Endothelial cell of umbilical vein (primary cell): Measurements from ENCODE around the gene KCNJ18. TPM values are rescaled to one million over a fixed set of nuclear protein-coding genes. Genes with fewer than 3 reads are reported as not detected.

Experiments used
- BruUV-seq: library from RNA; stranded (reverse); fragments of 400-500 nt; replicated peaks from 2 replicates; lab custom pipeline; 2021; lab: Mats Ljungman, UMichigan
- CTCF ChIA-PET: fragments of 300-600, 350-600 bp; sonication (Branson Sonifier 250); formaldehyde crosslinking; loops from one replicate; lab custom pipeline; 2021; ENCODE audit warnings: antibody characterized with exemption, inconsistent platforms; lab: Charles Lee
- POLR2A ChIA-PET: fragments of 300-600, 350-600 bp; sonication (Branson Sonifier 250); formaldehyde crosslinking; loops from one replicate; lab custom pipeline; 2021; ENCODE audit warnings: antibody characterized with exemption, inconsistent platforms; lab: Charles Lee
- DNase-seq: peaks from one replicate; pipeline ENCODE4 v3.0.0-alpha.2; 2011; ENCODE audit warnings: low read depth, low spot score
- FAIRE-seq: peaks from 2 replicates; lab custom pipeline; 2011; peaks lifted over from hg19 to GRCh38; lab: Jason Lieb, UNC
- H2AFZ ChIP-seq: 2 replicates; pipeline ENCODE4 v1.6.0; 2012; ENCODE audit warnings: low read depth, low read length, control low read depth, inconsistent platforms
- H3K27ac ChIP-seq: 2 replicates; pipeline ENCODE4 v1.5.1; 2011; ENCODE audit warnings: low read depth, mild to moderate bottlenecking, control low read depth, low read length, moderate library complexity; ENCODE audit not compliant: insufficient read depth
- H3K27me3 ChIP-seq, 2 experiments: 2 replicates each; pipeline versions ENCODE4 v1.6.0 to v1.6.1; 2011; ENCODE audit warnings: low read length in 2 of 2, mixed read lengths in 1 of 2; ENCODE audit not compliant: control insufficient read depth in 2 of 2, insufficient read depth in 2 of 2
- H3K36me3 ChIP-seq, 2 experiments: 2 replicates in 1 of 2; 3 replicates in 1 of 2; pipeline ENCODE4 v1.5.1; 2011; ENCODE audit warnings: low read length in 2 of 2, mild to moderate bottlenecking in 1 of 2, moderate library complexity in 1 of 2; ENCODE audit not compliant: control insufficient read depth in 2 of 2, insufficient read depth in 2 of 2; ENCODE audit errors: extremely low read depth in 1 of 2
- H3K4me1 ChIP-seq: 3 replicates; pipeline ENCODE4 v1.5.1; 2011; ENCODE audit warnings: mild to moderate bottlenecking, low read length; ENCODE audit not compliant: control insufficient read depth, insufficient read depth; ENCODE audit errors: extremely low read depth
- H3K4me2 ChIP-seq: 2 replicates; pipeline ENCODE4 v1.6.1; 2011; ENCODE audit warnings: low read length, control low read depth, mixed read lengths; ENCODE audit not compliant: insufficient read depth
- H3K4me3 ChIP-seq, 3 experiments: fragments of 200-600 bp in 1 of 3; sonication (generic), shearing (Covaris generic) in 1 of 3; replicated peaks in 1 of 3; 2 replicates each; pipeline ENCODE4 v1.5.1; 2011 to 2016; ENCODE audit warnings: control low read depth in 3 of 3, low read length in 3 of 3, mild to moderate bottlenecking in 2 of 3, inconsistent platforms in 1 of 3, low read depth in 1 of 3, moderate library complexity in 1 of 3; ENCODE audit not compliant: insufficient read depth in 1 of 3
- H3K79me2 ChIP-seq: 2 replicates; pipeline ENCODE4 v1.6.0; 2012; ENCODE audit warnings: low read length, inconsistent platforms; ENCODE audit not compliant: control insufficient read depth, insufficient read depth
- H3K9ac ChIP-seq: replicated peaks from 2 replicates; pipeline ENCODE3; 2011; ENCODE audit warnings: low read length, control low read depth; ENCODE audit not compliant: insufficient read depth; ENCODE audit errors: extremely low read depth
- H3K9me1 ChIP-seq: replicated peaks from 3 replicates; pipeline ENCODE4 v1.6.0; 2011; ENCODE audit warnings: mild to moderate bottlenecking, low read length; ENCODE audit not compliant: control insufficient read depth, insufficient read depth; ENCODE audit errors: extremely low read depth
- H3K9me3 ChIP-seq: replicated peaks from 2 replicates; pipeline ENCODE4 v1.5.1; 2012; ENCODE audit warnings: low read length, inconsistent platforms; ENCODE audit not compliant: control insufficient read depth, insufficient read depth
- H4K20me1 ChIP-seq: replicated peaks from 2 replicates; pipeline ENCODE3; 2011; ENCODE audit warnings: mild to moderate bottlenecking, low read length; ENCODE audit not compliant: control insufficient read depth, insufficient read depth; ENCODE audit errors: extremely low read depth
- EZH2 ChIP-seq: IDR thresholded peaks from 2 replicates; pipeline ENCODE4 v1.6.1; 2012; ENCODE audit warnings: borderline replicate concordance, low read depth, mild to moderate bottlenecking, moderate library complexity, low read length, inconsistent platforms; ENCODE audit not compliant: severe bottlenecking
- FOS ChIP-seq: IDR thresholded peaks from 2 replicates; pipeline ENCODE4 v1.6.1; 2011; ENCODE audit warnings: mild to moderate bottlenecking, low read length, moderate library complexity, borderline replicate concordance; ENCODE audit not compliant: insufficient read depth
- GATA2 ChIP-seq: IDR thresholded peaks from 2 replicates; pipeline ENCODE4 v1.7.0; 2011; ENCODE audit warnings: low read depth, mild to moderate bottlenecking, moderate library complexity, mixed read lengths, low read length; ENCODE audit not compliant: insufficient read length, insufficient read depth
- JUN ChIP-seq: IDR thresholded peaks from 2 replicates; pipeline ENCODE4 v1.6.1; 2011; ENCODE audit warnings: borderline replicate concordance, low read depth; ENCODE audit not compliant: insufficient read length, insufficient read depth
- MYC ChIP-seq: IDR thresholded peaks from one replicate; pipeline ENCODE4 v1.6.1; 2011; ENCODE audit warnings: mild to moderate bottlenecking, low read depth, low read length
- POLR2A ChIP-seq: IDR thresholded peaks from 2 replicates; pipeline ENCODE4 v1.6.1; 2012; ENCODE audit warnings: low read depth, mild to moderate bottlenecking, control low read depth, low read length
- POLR2AphosphoS5 ChIP-seq: IDR thresholded peaks from 2 replicates; pipeline ENCODE4 v1.6.1; 2012; ENCODE audit warnings: low read depth, mild to moderate bottlenecking, control low read depth, low read length, moderate library complexity; ENCODE audit not compliant: insufficient read depth
- dilution Hi-C: fragments of 300-500 bp; cut with MboI; formaldehyde crosslinking; loops from one replicate; pipeline ENCODE4 v1.15.0; 2019; ENCODE audit warnings: low sequenced_read_pairs; ENCODE audit not compliant: extremely low pct_ligation_motif_present
- intact Hi-C: fragments of 100-400 bp; cut with micrococcal nuclease; formaldehyde crosslinking; loops from one replicate; pipeline ENCODE4 v1.10.0; 2022
- polyA plus RNA-seq, 4 experiments: library from polyadenylated mRNA; depleted of rRNA in 3 of 4; stranded (reverse) in 3 of 4; unstranded in 1 of 4; fragments of >200 nt; gene quantifications; 2 replicates each; pipeline versions ENCODE4 v1.2.1 to v1.2.3, GENCODE V29; 2011 to 2012; ENCODE audit warnings: missing spikeins in 1 of 4
- total RNA-seq: library from RNA; stranded (reverse); gene quantifications from 2 replicates; pipeline ENCODE4 v1.2.3, GENCODE V29; 2021
- TF ChIP-seq, protein P1 (sequence below), 2 donors: IDR thresholded peaks; 1 replicate in 1 of 2; 2 replicates in 1 of 2; pipeline ENCODE4 v1.5.1; 2011; ENCODE audit warnings: low read length in 2 of 2, mild to moderate bottlenecking in 2 of 2, moderate library complexity in 2 of 2, control low read depth in 1 of 2, inconsistent platforms in 1 of 2, low read depth in 1 of 2; ENCODE audit not compliant: insufficient read depth in 1 of 2; ENCODE audit errors: extremely low read depth in 1 of 2
- TF ChIP-seq, protein P2 (sequence below): IDR thresholded peaks from 2 replicates; pipeline ENCODE4 v1.6.1; 2011; ENCODE audit not compliant: insufficient read depth, insufficient read length

Gene KCNJ18
- total and polyA plus RNA-seq, 2 donors (not counting 3 experiments of a cell fraction or from before 2014, with no cell fraction given): not detected

DNA sequence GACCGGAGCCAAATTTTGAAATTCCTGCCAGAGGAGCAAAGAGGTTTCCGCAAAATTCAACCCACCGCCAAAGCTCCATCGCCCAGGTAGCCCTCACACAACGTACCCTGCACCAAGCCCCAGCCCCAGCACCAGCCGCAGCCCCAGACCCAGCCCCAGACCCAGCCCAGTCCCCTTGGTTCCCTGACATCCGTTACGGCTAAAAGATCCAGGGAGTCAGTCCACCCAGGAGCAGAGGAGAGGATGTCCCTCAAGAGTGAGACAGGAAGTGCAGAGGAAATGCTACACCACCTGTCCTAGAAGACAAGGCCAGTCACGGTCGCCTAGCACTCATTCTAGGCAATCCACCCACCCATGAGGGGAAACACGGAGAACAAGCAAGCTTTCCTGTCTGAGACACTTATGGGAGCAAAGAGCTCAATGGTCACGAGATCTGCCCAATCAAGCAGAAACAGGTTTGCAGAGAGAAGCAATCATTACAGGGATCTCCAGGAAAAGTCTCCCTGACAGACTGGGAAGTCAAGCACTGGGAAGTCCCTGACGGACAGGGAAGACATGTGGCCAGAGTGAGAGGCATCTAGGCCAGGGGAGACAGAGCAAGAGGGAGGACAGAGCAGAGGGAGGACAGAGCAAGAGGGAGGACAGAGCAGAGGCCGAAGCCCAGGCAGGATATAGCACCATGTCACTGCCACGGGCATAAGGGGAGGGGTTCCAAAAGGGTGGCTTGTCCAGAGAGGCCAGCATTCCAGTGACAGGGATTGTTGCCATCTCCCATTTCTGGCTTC, 15.0 kb upstream of the KCNJ18 start:
- Histone ChIP-seq H3K4me2 (no peak overlapping the region), H3K79me2 (no peaks in the 10 kb centered on the region), H3K9ac (no peak overlapping the region), H4K20me1 (no peaks in the 10 kb centered on the region), H3K4me1 (no peaks in the 10 kb centered on the region), H2AFZ (no peak overlapping the region), H3K4me3 (no peak overlapping the region), H3K9me3 (peaks cover 19% of the 10 kb centered on the region), H3K27ac (no peak overlapping the region), H3K36me3 (no peaks in the 10 kb centered on the region), H3K27me3 (no peaks in the 10 kb centered on the region), H3K9me1 (no peaks in the 10 kb centered on the region)
- intact Hi-C loops (no loop called here), dilution Hi-C loops (no loop called here)
- no TSS peak for BruUV-seq
- TF ChIP-seq, protein P1, sequence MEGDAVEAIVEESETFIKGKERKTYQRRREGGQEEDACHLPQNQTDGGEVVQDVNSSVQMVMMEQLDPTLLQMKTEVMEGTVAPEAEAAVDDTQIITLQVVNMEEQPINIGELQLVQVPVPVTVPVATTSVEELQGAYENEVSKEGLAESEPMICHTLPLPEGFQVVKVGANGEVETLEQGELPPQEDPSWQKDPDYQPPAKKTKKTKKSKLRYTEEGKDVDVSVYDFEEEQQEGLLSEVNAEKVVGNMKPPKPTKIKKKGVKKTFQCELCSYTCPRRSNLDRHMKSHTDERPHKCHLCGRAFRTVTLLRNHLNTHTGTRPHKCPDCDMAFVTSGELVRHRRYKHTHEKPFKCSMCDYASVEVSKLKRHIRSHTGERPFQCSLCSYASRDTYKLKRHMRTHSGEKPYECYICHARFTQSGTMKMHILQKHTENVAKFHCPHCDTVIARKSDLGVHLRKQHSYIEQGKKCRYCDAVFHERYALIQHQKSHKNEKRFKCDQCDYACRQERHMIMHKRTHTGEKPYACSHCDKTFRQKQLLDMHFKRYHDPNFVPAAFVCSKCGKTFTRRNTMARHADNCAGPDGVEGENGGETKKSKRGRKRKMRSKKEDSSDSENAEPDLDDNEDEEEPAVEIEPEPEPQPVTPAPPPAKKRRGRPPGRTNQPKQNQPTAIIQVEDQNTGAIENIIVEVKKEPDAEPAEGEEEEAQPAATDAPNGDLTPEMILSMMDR (IDR thresholded peaks at IDR 0.05; ENCODE audit: extremely low read depth in 1 of 2, insufficient read depth in 1 of 2, low read depth in 1 of 2, low read length in 2 of 2): no peak
- TF ChIP-seq FOS: no peak
- ChIA-PET CTCF (no interaction called here), POLR2A (no interaction called here)
- no peak for DNase-seq
- FAIRE-seq: no peak

DNA sequence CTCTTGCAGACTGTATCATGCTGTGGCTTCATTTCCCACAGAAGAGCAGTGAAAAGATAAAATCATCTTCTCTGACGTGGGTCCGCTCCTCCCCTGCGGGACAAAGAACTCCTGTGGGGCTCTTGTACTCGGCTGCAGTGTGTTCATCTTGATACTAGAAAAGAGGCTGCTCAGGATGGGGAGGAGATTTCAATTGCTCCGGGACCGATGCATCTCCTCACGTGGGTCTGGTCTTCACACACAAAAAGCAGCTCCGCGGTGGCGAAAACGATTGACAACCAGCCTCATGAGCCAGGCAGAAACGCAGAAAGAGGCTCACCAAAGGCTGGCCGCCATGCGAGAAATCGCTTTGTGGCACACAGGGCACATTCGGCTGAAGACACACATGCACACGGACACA, 14.4 kb upstream of the KCNJ18 start:
- H3K36me3 ChIP-seq: no peaks in the 10 kb centered on the region
- H3K9me1 ChIP-seq: no peaks in the 10 kb centered on the region
- no peaks in the 10 kb centered on the region for H3K79me2 ChIP-seq
- DNase-seq (no peak), FAIRE-seq (no peak)
- H3K27me3 ChIP-seq: no peaks in the 10 kb centered on the region
- intact Hi-C loops (no loop called here), dilution Hi-C loops (no loop called here)
- H2AFZ ChIP-seq: no peak overlapping the region
- H3K27ac ChIP-seq: no peak overlapping the region
- H3K9me3 ChIP-seq: peaks cover 19% of the 10 kb centered on the region
- ChIA-PET POLR2A (no interaction called here), CTCF (no interaction called here)
- no peak overlapping the region for H3K4me2 ChIP-seq
- no peaks in the 10 kb centered on the region for H3K4me1 ChIP-seq
- H3K9ac ChIP-seq: no peak overlapping the region
- no peak for TF ChIP-seq EZH2
- TF ChIP-seq, protein P1 (IDR thresholded peaks at IDR 0.05; ENCODE audit: extremely low read depth in 1 of 2, insufficient read depth in 1 of 2, low read depth in 1 of 2, low read length in 2 of 2): no peak
- no peak for TF ChIP-seq POLR2AphosphoS5
- TF ChIP-seq GATA2: no peak
- TF ChIP-seq POLR2A: no peak
- TF ChIP-seq MYC: no peak
- no peak for TF ChIP-seq FOS
- TF ChIP-seq, protein P2, sequence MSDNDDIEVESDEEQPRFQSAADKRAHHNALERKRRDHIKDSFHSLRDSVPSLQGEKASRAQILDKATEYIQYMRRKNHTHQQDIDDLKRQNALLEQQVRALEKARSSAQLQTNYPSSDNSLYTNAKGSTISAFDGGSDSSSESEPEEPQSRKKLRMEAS: no peak
- TF ChIP-seq JUN: no peak
- H4K20me1 ChIP-seq: no peaks in the 10 kb centered on the region
- H3K4me3 ChIP-seq: no peak overlapping the region
- BruUV-seq: no TSS peak
